ENCODE data around the gene TEAD4.
A peak's percentile ranks its signal among the peaks of the same experiment; 100 is the strongest.

The TEAD4 gene

DNA sequence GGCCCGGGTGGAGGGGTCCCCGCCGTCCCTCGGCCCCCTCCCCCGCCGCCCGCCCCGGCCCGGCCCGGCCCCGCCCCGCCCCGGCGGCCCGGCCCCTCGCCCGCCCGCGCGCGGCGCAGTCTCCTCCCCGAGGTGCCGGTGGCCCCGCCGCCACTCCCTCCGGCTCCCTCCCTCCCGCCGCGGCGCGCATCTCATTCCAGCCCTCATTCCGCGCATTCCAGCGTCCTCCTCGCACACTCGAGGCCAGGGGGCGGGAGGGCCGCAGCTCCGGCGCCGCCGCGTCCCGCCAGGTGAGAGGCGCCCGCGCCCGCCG is at the start of gene TEAD4:
Gene TEAD4 (plus strand): TSS at position 206 of the 313 bp plus-strand sequence.
- no peak for DNase-seq

DNA sequence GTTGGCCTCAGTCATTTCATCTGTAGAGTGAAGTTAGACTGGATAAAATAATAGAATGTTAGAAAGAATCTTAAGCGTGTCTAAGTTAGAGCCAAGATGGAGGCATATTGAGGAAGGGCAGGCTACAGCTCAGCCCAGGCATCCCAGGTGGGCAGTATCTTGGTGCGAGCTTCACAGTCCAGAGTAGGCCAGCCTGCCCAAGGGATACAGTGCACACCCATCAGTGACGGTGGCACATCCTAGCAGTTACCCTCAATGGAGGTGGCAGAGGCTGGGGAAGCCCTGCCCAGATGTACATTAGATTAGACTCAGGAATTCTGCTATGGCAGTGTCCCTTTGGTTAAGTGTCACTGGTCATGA is 47.0 kb upstream of the TEAD4 start:
- DNase-seq: no peak

DNA sequence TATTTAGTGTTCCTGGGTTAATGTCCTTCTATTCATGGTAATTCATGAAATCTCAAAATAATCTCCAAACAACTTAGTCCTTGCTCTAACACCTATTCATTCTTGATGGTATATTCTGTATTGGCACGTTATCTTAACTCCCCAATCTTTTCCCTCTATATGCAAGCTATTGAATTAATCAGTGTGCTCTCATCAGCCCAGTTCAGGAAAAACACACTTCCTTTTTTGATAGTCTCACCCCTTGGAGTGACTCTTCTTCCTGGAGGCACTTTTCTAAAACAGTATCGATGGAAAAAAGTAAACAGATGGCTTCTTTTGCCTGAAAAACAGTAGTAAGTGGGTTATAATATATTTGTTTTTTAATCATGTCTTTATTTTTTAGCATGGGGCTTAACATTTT is 39.9 kb upstream of the TEAD4 start:
- DNase-seq: no peak

DNA sequence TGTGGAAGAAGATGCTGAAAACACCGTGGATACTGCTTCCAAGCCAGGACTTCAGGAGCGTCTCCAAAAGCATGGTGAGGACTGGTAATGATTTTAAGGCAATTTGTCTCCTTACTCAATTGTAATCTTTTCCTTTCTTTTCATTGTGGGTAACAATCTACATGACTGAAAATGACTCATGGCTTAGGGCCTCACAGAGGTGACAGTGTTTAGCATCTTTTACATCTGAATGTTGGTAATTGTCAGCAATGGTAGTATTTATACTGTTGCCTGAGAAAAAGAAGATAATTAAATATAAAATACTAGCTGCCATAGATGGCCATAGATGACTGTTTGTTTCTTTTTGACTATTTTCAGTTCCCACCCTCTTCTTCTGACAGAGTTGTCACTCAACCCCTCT is 36.9 kb upstream of the TEAD4 start:
- no peak for DNase-seq

DNA sequence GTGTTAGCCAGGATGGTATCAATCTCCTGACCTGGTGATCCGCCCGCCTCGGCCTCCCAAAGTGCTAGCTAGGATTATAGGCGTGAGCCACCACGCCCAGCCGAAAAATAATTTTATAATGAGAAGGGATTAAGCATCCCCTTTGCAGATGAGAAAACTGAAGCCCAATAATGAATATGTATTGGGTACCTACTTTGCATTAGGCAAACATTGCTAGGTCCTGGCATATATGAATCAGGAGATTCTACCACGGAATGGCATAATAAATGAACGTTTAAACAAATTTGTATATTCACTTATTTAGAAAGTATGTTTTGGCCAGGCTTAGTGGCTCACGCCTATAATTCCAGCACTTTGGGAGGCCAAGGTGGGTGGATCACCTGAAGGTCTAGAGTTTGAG is 36.1 kb upstream of the TEAD4 start:
- no peak for DNase-seq

DNA sequence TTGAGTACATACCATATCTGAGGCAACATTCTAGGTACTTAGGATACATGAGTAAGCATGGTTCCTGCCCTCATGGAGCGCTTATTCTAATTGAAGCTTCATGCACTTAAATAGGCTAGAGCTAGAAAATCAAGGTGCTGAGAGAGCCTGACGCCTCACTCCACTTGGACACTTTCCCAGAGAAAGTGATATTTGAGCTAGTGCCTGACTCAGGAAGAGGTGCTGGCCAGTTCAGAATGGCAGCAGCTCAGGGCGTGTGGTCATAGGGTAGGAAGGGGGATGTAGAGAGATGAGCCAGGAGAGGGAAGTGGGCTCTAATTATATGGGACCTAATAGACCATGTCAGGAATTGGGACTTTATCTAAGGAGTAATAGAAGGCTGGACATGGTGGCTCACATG is 35.2 kb upstream of the TEAD4 start:
- DNase-seq: no peak

DNA sequence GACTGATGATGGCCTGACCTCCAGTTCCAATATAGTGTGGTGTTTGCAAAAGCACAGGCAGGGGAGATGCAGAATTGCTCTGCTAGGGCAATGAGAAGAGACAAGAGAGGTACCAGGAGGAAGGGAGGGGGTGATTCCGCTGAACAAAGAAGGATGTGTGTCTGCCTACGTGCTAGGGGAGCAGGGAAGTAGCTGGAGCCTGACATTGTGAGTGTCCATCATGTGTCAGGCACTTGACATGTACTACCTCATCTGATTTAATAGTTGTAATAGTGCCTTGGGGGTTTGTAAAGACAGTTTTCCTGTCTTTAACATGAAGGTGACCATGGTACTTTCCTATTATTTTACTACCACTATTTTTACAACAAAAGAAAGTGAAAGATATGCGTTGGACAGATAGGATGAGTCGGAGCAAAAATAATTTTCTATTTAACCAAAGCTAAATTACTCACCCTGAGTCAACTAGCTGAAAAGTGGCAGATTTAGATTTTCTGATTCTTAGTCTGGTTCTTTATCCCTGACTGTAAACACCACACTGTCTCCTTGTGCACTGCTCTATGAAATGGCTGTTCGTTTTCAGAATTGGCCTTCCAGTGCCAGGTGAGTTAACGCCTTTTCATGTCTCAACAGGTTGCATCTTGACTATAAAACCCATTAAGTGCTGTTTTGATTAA is 33.7 kb upstream of the TEAD4 start:
- no peak for DNase-seq

DNA sequence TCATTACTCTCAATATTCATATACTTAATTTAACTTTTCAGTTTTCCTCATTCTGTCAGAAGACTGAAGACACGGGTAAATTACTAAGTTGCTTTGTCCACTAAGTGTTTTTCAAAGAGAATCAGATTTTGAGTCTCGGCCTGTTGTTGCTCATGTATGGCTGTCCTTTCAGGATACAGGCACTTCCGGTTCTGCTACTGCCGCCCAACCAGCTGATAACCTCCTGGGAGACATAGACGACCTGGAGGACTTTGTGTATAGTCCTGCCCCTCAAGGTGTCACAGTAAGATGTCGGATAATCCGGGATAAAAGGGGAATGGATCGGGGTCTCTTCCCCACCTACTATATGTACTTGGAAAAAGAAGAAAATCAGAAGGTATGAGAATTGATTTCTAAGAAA is 28.3 kb upstream of the TEAD4 start:
- DNase-seq: no peak

DNA sequence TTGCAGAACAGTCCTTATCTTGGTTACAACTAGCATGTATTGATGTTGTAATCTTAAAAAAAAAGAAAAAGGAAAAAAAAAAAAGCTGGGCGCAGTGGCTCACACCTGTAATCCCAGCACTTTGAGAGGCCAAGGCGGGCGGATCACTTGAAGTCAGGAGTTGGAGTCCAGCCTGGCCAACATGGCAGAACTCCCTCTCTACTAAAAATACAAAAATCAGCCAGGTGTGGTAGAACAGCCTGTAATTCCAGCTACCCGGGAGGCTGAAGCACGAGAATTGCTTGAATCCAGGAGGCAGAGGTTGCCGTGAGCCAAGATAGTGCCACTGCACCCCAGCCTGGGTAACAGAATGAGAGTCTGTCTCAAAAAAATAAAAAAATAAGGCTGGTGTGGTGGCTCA is 25.6 kb upstream of the TEAD4 start:
- no peak for DNase-seq

DNA sequence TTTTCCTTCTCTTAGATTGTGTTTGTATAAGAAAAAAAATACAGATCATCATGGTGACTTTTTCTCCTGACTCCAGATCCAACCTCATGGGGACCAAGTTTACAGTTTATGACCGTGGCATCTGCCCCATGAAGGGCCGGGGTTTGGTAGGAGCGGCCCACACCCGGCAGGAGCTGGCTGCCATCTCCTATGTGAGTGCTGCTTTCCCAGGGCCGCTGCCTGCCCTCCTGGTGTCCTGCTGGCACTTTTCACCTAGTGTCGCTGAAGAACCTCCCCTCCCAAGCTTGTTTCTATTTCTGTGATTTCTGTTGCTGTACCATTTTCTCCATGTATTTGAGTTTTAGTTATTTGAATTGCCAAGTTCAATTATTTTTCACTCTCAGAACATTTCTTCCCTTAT is 24.8 kb upstream of the TEAD4 start:
- DNase-seq: no peak

DNA sequence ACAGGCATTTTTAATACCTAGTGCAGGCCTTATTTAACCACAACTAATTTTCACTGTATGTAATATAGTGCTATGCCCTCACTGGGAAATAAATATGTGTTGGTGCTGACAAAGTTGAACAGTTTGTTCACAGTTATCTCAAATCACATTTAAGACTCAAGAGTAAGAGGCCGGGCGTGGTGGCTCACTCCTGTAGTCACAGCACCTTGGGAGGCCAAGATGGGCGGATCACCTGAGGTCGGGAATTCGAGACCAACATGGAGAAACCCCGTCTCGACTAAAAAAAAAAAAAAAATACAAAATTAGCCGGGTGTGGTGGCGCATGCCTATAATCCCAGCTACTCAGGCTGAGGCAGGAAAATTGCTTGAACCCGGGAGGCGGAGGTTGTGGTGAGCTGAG is 22.9 kb upstream of the TEAD4 start:
- DNase-seq: no peak

DNA sequence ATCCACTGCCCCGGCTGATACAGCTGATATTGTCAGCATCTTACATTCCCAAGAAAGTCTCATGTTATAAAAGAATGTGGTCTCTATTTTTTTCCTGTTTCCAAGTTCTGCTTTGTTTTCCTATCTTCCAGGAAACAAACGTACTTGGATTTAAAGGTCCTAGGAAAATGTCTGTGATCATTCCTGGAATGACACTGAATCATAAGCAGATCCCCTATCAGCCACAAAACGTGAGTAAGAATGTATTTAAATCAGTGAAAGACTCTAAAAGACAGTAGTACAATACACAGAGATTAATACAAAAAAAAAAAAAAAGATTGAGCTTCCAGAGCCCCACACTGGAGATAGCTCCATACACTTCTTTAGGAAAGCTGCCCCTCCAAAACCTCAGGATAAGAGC is 21.7 kb upstream of the TEAD4 start:
- DNase-seq: no peak

DNA sequence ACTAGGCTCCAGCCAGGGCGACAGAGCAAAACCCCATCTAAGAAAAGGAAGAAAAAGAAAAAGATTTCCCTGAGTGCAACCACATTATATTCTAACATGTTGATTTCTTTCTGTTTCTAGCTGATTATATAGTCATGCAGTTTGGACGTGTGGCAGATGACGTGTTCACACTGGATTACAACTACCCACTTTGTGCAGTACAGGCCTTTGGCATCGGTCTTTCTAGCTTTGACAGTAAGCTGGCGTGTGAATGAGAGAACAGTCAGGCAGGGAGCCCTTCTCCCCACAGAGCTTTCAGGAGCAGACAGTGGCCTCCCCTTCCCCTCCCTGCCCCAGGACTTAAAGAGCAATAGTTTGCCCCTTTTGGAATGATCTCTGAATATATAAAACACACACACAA is 20.0 kb upstream of the TEAD4 start:
- DNase-seq: no peak

DNA sequence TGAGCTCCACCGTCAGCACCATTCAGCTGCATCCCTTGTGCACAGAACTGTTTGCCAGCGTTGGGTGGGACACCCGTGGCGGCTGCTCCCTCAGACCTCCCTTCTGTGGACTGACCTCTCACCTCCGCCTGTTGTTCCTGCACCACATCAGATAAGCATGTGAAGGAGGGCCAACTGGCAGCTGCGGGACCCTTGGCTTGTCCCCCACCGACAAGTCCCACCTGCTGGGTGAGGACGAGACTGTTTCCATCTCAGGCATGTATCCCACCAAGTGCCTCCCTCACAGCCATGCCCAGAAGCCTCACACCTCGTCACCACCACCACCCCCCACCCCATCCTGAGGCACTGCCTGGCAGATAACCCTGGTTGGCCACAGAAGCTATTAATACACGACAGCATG is 18.6 kb upstream of the TEAD4 start:
- DNase-seq: no peak

DNA sequence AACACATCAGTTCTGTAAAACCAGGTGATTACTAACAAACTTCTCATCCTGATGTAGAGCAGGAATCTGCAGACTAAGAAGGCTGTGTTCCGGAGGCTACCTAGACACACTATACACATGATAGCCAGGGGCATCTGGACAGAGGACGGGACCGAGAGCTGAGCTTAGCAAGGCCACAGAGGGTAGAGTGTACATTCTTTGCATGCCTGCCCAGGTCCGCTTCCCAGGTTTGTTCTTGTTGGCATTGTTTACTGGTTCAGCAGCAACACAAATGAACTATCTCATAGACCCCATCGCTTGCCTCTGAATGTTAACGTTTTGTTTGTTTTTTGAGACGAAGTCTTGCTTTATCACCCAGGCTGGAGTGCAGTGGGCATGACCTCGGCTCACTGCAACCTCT is 17.7 kb upstream of the TEAD4 start:
- no peak for DNase-seq

DNA sequence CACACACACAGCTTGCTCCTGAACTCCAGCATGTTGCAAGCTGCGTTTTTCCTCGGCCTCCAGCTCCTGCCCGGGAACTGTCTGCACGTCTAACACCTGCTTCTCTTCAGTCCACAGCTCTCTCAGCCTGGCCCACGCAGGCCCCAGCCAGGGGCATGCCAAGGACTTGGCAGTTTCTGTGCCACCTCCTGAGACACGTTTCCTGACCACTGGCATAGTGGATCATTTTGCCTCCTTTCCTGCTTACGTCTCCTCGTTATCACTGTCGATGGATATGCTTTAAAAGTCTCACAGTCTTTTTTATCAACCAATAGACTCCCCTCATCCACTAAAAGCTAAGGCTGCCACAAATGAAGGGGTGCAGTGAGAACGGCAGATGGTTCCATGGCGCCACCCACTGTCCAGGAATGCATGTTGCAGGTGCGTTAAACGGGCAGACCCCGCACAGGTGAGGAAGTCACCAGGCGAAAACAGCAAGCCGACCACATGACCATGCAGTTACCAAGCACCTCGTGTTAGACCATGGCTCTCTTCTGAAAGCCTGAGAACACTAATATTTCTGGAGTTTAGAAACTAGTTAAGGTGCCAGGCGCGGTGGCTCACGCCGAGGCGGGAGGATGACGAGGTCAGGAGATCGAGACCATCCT is 14.7 kb upstream of the TEAD4 start:
- DNase-seq: peak; percentile 41

DNA sequence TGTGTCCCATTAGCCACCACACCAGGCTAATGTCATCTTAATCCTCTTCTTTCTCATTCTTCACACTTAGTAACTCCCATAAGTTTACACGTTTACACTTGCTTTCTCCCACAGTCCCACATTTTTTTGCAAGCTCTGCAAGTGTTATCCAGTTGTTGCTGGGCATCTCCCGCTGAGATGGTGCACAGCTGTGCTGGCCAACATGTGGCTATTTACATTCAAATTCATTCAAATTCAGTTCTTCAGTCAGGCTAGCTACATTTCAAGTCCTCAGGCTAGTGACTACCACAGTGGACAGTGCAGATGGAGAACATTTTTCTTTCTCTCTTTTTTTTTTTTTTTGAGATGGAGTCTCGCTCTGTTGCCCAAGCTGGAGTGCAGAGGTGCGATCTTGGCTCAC is 9.8 kb upstream of the TEAD4 start:
- DNase-seq: no peak

DNA sequence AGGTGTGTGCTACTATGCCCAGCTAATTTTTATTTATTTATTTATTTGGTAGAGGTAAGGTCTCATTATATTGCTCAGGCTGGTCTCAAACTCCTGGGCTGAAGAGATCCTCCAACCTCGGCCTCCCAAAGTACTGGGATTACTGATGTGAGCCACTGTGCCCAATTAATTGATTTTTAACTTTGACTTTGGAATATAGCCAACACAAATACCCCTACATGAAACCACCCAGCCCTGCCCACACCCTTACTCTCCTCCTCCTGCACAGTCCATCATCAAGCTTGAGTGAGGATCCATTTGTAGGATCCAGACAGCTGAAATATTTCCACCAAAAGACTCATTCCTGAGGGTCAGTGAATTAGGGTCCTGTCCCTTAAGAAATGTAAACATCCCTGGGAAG is 3.3 kb upstream of the TEAD4 start:
- DNase-seq: no peak

DNA sequence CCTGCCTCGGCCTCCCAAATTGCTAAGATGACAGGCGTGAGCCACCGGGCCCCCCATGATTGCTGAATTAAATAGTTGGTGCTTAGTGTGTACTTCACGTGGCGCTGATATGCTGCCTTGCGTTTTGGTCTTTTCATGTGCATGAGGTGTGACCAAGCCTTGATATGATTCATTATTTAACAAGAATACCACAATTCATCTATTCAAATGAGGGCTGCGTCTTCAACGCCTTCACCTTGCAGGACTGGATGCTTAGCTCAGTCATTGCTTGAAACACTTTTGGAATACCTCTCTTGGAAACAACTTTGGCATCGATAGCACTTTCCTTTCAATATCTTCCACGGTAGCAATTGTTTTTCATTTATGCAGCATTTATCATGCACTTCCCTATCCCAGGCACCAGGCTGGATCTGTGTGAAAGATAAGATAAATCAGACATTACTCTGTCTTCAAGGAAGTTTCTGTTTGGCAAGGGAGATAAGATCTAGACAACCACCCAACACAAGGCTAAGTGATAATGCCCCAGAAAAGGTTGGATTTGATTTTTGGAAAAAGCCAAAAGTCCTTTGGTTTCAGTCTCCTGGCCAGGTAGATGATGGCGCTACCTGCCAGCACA is 1.3 kb upstream of the TEAD4 start:
- no peak for DNase-seq

DNA sequence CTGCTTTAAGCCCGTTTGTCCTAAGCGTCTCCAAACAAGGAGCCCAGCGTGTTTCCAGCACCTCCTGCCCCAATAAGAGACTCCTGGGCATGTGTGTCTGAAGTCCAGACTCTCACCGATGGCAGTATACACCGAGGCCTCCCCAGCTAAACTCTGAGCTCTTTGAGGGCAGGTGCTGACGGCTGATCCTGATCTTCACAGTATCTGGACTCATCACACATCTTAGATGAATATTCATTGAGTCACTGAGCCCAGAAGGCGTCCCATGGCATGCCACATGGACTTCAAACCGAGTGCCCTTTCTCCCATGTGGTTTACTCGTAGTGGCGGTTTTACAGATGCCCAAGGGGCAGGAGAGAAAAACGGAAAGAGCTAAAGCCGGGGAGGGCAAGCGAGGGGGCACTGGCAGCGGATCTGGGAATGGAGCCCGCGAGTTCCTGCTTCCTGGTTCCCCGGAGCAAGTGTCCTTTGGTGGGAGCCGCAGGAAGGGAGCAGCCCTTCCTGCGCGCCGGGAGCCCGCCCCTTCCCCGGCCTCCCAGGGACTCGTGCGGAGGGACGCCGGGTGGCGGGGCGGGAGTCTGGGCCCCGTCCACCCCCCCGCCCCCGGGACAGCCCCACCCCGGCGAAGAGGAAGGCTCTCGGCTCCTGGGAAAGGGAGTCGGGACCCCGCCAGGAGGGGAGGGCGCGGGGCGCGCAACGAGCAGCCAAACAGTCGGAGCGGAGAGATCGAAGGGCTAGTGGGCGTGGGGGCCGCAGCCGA is 585 bp upstream of the TEAD4 start:
- DNase-seq: no peak

DNA sequence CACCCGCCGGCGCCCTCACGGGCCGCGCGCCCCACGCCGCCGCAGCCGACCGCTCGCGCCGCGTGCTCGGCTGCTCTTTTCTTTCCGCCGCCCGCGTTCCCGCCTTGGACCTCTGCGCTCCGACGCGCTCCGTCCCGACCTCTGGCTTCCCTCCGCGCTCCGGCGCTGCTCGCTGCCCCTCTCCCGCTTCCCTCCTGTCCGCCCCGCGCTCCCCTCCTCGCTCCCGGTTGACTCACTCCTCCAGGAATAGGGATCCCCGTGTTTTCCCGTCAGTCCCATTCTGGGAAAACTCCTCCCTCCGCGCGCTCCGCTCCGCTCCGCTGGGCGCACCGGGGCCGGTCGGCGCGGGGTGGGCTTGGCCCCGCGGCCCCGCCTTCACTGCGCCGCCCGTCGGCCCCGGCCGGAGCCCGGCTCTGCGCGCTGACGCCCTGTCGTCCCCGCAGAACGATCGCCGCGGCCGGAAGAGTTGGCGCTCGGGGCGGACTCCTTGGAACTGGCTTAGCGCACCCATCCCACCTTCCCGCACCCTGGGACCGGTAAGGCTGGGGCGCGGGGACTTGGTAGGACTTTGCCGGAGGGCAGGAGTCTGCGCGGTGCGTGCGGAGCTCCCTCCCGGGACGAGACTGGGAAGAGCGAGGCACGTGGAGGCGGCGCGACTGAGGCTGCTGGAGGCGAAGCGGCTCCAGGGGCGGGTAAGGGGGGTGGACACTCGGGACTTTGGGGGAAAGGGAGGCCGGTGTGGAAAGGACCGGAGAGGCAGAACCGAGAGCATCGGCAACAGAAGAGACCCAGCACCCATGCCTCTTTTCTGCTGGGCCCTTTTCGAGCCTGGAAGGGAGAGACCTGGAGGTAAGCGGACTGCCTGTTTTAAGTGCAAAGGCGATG is 550 bp downstream of the TEAD4 start:
- DNase-seq: no peak

DNA sequence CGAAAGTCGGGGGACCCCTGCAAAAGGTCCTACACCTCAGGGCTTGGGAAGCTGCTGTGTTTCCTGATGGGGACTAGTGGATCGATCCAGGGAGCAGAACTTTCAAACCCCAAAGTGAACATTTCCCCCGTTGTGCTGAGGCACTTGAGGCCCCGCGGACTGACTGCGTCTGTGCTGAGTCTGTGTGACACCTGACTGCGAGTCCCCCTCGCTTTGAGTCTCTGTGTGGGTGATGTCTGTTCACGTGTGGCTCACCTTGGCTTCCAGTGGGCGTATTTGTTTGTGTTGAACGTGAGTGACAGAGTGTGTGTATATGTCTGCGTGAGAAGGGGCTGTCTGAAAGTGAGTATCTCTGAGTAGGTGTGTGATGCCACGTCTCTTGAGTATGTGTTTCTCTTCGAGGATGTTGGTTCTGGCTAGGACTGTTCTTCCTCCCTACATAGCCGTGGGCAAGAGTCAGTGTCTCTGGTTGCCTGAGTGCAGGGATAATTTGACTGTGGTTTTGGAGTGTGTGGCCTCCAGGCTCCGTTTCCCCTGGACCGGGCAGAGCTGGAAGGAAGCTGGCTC is 1.3 kb downstream of the TEAD4 start:
- no peak for DNase-seq

All from OCI-M1 (cell line).